ENCODE measurements around the gene SNRPE. TPM values are rescaled to one million over a fixed set of nuclear protein-coding genes. Genes with fewer than 3 reads are reported as not detected.

Gene SNRPE
- polyA plus RNA-seq, 1 donor (not counting 4 experiments of a cell fraction or from before 2014, with no cell fraction given), result 235 TPM

DNA sequence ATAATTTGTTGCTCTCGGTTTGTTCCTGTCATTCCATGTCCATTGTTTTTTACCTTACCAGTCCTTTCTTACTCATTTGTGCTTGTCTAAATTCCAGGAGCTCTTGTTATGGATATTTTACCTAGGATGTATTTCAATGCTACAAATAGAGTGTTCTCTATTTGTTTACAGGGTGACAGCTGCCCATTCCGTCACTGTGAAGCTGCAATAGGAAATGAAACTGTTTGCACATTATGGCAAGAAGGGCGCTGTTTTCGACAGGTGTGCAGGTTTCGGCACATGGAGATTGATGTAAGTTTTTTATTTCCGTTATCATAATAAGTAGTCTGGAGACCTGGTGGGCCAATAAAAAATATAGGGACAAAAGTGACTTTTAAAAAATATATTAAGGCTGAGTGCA, 43.0 kb upstream of the SNRPE start:
- no peaks in the 10 kb centered on the region for H3K9me1 ChIP-seq (ENCODE audit: control insufficient read depth, extremely low read depth, insufficient read depth, low read length)
- no peak overlapping the region for H3K27ac ChIP-seq (ENCODE audit: control insufficient read depth, insufficient read depth, low read length)
- FAIRE-seq, result no peak
- H3K79me2 ChIP-seq (ENCODE audit: control insufficient read depth, insufficient read depth, low read length), result peaks cover 65% of the 10 kb centered on the region
- TF ChIP-seq EZH2 (IDR thresholded peaks at IDR 0.05; ENCODE audit: low read length), result no peak
- TF ChIP-seq, protein P1, sequence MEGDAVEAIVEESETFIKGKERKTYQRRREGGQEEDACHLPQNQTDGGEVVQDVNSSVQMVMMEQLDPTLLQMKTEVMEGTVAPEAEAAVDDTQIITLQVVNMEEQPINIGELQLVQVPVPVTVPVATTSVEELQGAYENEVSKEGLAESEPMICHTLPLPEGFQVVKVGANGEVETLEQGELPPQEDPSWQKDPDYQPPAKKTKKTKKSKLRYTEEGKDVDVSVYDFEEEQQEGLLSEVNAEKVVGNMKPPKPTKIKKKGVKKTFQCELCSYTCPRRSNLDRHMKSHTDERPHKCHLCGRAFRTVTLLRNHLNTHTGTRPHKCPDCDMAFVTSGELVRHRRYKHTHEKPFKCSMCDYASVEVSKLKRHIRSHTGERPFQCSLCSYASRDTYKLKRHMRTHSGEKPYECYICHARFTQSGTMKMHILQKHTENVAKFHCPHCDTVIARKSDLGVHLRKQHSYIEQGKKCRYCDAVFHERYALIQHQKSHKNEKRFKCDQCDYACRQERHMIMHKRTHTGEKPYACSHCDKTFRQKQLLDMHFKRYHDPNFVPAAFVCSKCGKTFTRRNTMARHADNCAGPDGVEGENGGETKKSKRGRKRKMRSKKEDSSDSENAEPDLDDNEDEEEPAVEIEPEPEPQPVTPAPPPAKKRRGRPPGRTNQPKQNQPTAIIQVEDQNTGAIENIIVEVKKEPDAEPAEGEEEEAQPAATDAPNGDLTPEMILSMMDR (optimal IDR thresholded peaks at IDR 0.05 in 1 of 3, IDR thresholded peaks at IDR 0.05 in 1 of 3, conservative IDR thresholded peaks at IDR 0.05 in 1 of 3; ENCODE audit: extremely low read depth in 1 of 3, insufficient read depth in 2 of 3, low read length in 3 of 3), result no peak
- dilution Hi-C loops (cut with MboI; ENCODE audit: extremely low pct_ligation_motif_present, low sequenced_read_pairs), result no loop called here
- no peaks in the 10 kb centered on the region for H3K27me3 ChIP-seq (ENCODE audit: control insufficient read depth, extremely low read depth, insufficient read depth, low read length)
- DNase-seq (ENCODE audit: low read depth, low spot score), result no peak
- H3K9me3 ChIP-seq (ENCODE audit: control insufficient read depth, low read depth, low read length), result no peaks in the 10 kb centered on the region
- H3K4me2 ChIP-seq (ENCODE audit: control insufficient read depth, extremely low read depth, insufficient read depth, low read depth, low read length), result no peak overlapping the region
- no peak overlapping the region for H3K4me3 ChIP-seq (ENCODE audit: control insufficient read depth in 2 of 3, extremely low read depth in 1 of 3, insufficient read depth in 2 of 3, low read depth in 1 of 3, low read length in 3 of 3)
- peaks cover 27 to 48% of the 10 kb centered on the region in 2 experiments for H3K36me3 ChIP-seq (ENCODE audit: control insufficient read depth in 2 of 2, extremely low read depth in 1 of 2, insufficient read depth in 2 of 2, low read length in 2 of 2)
- H4K20me1 ChIP-seq (ENCODE audit: control insufficient read depth, extremely low read depth, insufficient read depth, low read length), result peaks cover 11% of the 10 kb centered on the region
- H3K4me1 ChIP-seq (ENCODE audit: control insufficient read depth, extremely low read depth, insufficient read depth, low read length), result no peaks in the 10 kb centered on the region
- no peak overlapping the region for H3K9ac ChIP-seq (ENCODE audit: control insufficient read depth, extremely low read depth, insufficient read depth, low read length)
- H2AFZ ChIP-seq (ENCODE audit: control insufficient read depth, low read length), result no peak overlapping the region

DNA sequence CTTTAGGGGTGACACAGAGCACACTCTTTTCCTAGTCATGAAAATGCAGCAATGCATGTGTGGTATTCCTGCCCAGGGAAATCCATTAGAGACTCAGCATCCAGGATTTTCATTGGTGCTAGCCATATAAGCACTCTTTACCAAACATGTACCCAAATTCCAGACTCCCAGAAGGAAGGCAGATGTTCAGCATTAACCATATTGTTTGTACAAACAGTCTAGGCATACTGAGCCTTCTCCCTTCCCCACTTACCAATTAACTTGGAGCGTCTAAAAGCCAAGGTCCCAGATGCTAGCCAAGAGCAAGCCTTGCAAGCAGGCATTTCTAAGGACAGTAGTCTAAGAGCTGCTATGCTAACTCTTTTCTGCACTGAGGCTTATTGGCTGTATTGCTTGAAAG, 38.1 kb upstream of the SNRPE start:
- Histone ChIP-seq H4K20me1 (ENCODE audit: control insufficient read depth, extremely low read depth, insufficient read depth, low read length) (peaks cover 5% of the 10 kb centered on the region), H3K4me3 (ENCODE audit: control insufficient read depth in 2 of 3, extremely low read depth in 1 of 3, insufficient read depth in 2 of 3, low read depth in 1 of 3, low read length in 3 of 3) (no peak overlapping the region), H3K27ac (ENCODE audit: control insufficient read depth, insufficient read depth, low read length) (no peak overlapping the region), H2AFZ (ENCODE audit: control insufficient read depth, low read length) (no peak overlapping the region), H3K4me2 (ENCODE audit: control insufficient read depth, extremely low read depth, insufficient read depth, low read depth, low read length) (no peak overlapping the region), H3K9me3 (ENCODE audit: control insufficient read depth, low read depth, low read length) (no peaks in the 10 kb centered on the region), H3K9ac (ENCODE audit: control insufficient read depth, extremely low read depth, insufficient read depth, low read length) (no peak overlapping the region), H3K9me1 (ENCODE audit: control insufficient read depth, extremely low read depth, insufficient read depth, low read length) (no peaks in the 10 kb centered on the region), H3K27me3 (ENCODE audit: control insufficient read depth, extremely low read depth, insufficient read depth, low read length) (no peaks in the 10 kb centered on the region), H3K36me3 (ENCODE audit: control insufficient read depth in 2 of 2, extremely low read depth in 1 of 2, insufficient read depth in 2 of 2, low read length in 2 of 2) (peaks cover 28 to 46% of the 10 kb centered on the region in 2 experiments), H3K4me1 (ENCODE audit: control insufficient read depth, extremely low read depth, insufficient read depth, low read length) (no peaks in the 10 kb centered on the region), H3K79me2 (ENCODE audit: control insufficient read depth, insufficient read depth, low read length) (peaks cover 61% of the 10 kb centered on the region)
- DNase-seq (ENCODE audit: low read depth, low spot score) (no peak), FAIRE-seq (no peak)
- TF ChIP-seq, protein P1 (optimal IDR thresholded peaks at IDR 0.05 in 1 of 3, IDR thresholded peaks at IDR 0.05 in 1 of 3, conservative IDR thresholded peaks at IDR 0.05 in 1 of 3; ENCODE audit: extremely low read depth in 1 of 3, insufficient read depth in 2 of 3, low read length in 3 of 3), result no peak
- TF ChIP-seq EZH2 (IDR thresholded peaks at IDR 0.05; ENCODE audit: low read length), result no peak
- dilution Hi-C loops (cut with MboI; ENCODE audit: extremely low pct_ligation_motif_present, low sequenced_read_pairs), result no loop called here

All from keratinocyte (primary cell).